Activated T-cell treated with anti-CD3 and anti-CD28 coated beads for 24 hours (primary cell): ENCODE results near the gene GPBAR1.
"Not testable (repeated sequence)": the region's sequence is repeated elsewhere in the genome, so short reads cannot be mapped to it uniquely, and the experiment has no call there.

Source experiments
- DNase-seq: peaks from one replicate; pipeline ENCODE4 v3.0.0-alpha.2; 2020; ENCODE audit warnings: low read depth

GPBAR1 gene

DNA sequence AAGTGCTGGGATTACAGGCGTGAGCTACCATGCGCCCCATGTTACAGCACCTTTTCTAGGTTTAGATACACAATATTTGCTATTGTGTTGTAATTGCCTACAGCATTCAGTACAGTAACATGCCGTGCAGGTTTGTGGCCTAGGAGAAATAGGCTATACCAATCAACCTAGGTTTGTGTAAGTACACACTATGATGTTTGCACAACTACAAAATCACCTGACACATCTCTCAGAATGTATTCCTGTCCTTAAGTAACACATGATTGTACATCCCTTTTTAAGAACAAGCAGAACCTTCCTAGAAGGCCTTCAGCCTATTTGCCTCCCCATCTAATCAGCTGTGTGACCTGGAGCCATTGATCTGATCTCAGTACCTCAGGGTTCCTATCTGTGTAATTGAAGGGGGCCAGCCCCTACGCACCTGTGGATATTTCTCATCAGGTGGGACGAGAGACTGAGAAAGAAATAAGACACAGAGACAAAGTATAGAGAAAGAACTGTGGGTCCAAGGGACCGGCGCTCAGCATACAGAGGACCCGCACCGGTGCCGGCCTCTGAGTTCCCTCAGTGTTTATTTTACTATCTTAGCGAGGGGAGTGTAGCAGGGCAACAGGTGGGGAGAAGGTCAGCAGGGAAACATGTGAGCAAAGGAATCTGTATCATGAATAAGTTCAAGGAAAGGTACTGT lies 50.2 kb downstream of the GPBAR1 start:
- DNase-seq: no peak

DNA sequence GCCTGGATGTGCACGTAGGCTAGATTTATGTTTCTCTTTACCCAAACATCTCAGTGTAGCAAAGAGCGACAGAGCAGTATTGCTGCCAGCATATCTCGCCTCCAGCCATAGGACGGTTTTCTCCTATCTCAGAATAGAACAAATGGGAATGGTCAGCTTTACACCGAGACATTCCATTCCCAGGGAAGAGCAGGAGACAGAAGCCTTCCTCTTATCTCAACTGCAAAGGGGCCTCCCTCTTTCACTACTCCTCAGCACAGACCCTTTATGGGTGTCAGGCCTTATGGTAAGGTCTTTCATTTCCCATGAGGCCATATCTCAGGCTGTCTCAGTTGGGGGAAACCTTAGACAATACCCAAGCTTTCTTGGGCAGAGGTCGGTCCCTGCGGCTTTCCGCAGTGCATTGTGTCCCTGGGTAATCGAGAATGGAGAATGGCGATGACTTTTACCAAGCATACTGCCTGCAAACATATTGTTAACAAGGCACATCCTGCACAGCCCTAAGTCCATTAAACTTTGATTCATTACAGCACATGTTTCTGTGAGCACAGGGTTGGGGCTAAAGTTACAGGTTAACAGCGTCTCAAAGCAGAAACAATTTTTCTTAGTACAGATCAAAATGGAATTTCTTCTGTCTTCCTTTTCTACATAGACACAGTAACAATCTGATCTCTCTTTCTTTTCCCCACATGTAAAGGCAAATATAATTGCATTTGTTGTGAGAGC lies 50.9 kb downstream of the GPBAR1 start:
- not testable (repeated sequence) for DNase-seq

DNA sequence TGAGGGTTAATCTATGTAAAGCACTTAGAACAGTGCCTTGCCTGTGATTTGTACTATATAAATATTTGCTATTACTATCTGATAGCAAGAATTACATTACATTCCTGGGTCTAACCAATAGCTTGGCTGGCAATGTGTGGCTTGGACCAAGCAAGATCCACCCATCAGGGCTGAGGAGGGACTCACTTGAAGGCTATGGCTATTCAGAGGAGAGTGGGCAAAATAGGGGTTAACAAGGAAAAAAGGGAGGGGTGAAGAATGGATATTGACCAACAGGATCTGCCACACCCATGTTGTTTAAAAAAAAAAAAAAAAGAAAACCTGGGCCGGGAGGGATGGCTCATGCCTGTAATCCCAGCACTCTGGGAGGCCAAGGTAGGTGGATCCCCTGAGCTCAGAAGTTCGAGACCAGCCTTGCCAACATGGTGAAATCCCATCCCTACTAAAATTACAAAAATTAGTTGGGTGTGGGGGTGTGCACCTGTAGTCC lies 51.5 kb downstream of the GPBAR1 start:
- no peak for DNase-seq

DNA sequence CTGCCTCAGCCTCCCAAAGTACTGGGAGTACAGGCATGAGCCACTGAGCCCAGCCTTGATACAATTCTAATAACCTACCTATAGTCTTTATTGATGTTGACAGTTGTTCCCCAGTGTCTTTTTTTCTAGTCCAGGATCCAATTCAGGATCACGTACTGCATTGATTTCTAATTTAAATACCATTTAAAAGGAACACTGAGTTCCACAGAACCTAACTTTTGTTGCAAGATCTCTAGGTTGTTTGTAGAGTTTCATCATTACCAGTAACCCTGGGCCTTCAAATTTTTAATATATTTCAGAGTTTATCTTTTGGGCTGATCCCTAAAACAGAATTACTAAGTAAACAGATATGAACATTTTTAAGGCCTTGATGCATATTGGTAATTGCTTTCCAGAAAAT lies 52.5 kb downstream of the GPBAR1 start:
- no peak for DNase-seq
